Spleen (tissue), 11 donors: Measurements from ENCODE around the gene CHD3. TPM values are rescaled to one million over a fixed set of nuclear protein-coding genes. Genes with fewer than 3 reads are reported as not detected.

Source experiments
- DNase-seq: peaks from one replicate; pipeline ENCODE4 v3.0.0-alpha.2; 2020
- H3K27ac ChIP-seq, 8 donors: fragments of 200-600 bp; sonication (generic) in 7 of 8; 1 replicate in 4 of 8; 2 replicates in 4 of 8; pipeline versions ENCODE4 v1.5.0 to v1.8.0; 2016 to 2021; ENCODE audit warnings: inconsistent platforms in 4 of 8, mild to moderate bottlenecking in 4 of 8, moderate library complexity in 1 of 8
- H3K27me3 ChIP-seq, 7 donors: fragments of 200-600 bp; sonication (generic) in 6 of 7; replicated peaks in 1 of 7; 1 replicate in 4 of 7; 2 replicates in 3 of 7; pipeline versions ENCODE4 v1.5.0 to v1.8.0; 2016 to 2021; ENCODE audit warnings: inconsistent platforms in 3 of 7, mild to moderate bottlenecking in 1 of 7
- H3K36me3 ChIP-seq, 6 donors: fragments of 200-600 bp; sonication (generic) in 5 of 6; 1 replicate in 4 of 6; 2 replicates in 2 of 6; pipeline versions ENCODE4 v1.5.0 to v1.8.0; 2016 to 2021; ENCODE audit warnings: inconsistent platforms in 2 of 6
- H3K4me1 ChIP-seq, 6 donors: fragments of 200-600 bp; sonication (generic) in 5 of 6; 1 replicate in 3 of 6; 2 replicates in 3 of 6; pipeline versions ENCODE4 v1.5.0 to v1.8.0; 2016 to 2021; ENCODE audit warnings: inconsistent platforms in 3 of 6
- H3K4me3 ChIP-seq, 8 donors: fragments of 200-600 bp; sonication (generic) in 7 of 8; 1 replicate in 4 of 8; 2 replicates in 4 of 8; pipeline versions ENCODE4 v1.5.0 to v1.8.0; 2016 to 2021; ENCODE audit warnings: inconsistent platforms in 4 of 8, mild to moderate bottlenecking in 4 of 8, moderate library complexity in 2 of 8
- H3K9me3 ChIP-seq, 8 donors: fragments of 200-600 bp; sonication (generic) in 7 of 8; 1 replicate in 4 of 8; 2 replicates in 4 of 8; pipeline versions ENCODE4 v1.5.0 to v1.8.0; 2016 to 2021; ENCODE audit warnings: inconsistent platforms in 4 of 8
- CTCF ChIP-seq, 11 experiments: fragments of 200-600 bp in 7 of 11; fragments of 450-650 bp in 4 of 11; sonication (generic) in 4 of 11; IDR thresholded peaks in 8 of 11; conservative IDR thresholded peaks in 3 of 11; 1 replicate in 7 of 11; 2 replicates in 4 of 11; pipeline versions ENCODE4 v1.4.0 to v1.8.0; 2016 to 2021; ENCODE audit warnings: antibody characterized with exemption in 11 of 11, inconsistent platforms in 4 of 11, mild to moderate bottlenecking in 1 of 11
- POLR2A ChIP-seq, 3 donors: fragments of 450-650 bp; IDR thresholded peaks; one replicate each; pipeline ENCODE4 v1.5.1; 2017; ENCODE audit warnings: antibody characterized with exemption in 3 of 3, mild to moderate bottlenecking in 1 of 3
- POLR2AphosphoS5 ChIP-seq, 3 donors: sonication (generic); formaldehyde crosslinking; IDR thresholded peaks; one replicate each; pipeline ENCODE4 v1.5.1; 2017; ENCODE audit warnings: antibody characterized with exemption in 3 of 3
- WGBS, 5 donors: extraction: QIAGEN DNeasy Blood & Tissue Kit in 3 of 5; methylation state at CpG; one replicate each; pipeline versions ENCODE4 v1.1.5 to v1.1.7; 2013 to 2018; 5-methylcytosine and 5-hydroxymethylcytosine counted together
- intact Hi-C: fragments of 100-400 bp; cut with DNase I; formaldehyde crosslinking; loops from one replicate; pipeline ENCODE4 v1.15.0; 2023; ENCODE audit warnings: low total_unique reads
- polyA plus RNA-seq, 3 donors: library from polyadenylated mRNA; stranded (reverse); fragments of 200-250 nt; gene quantifications; one replicate each; pipeline ENCODE4 v1.2.1, GENCODE V29; 2013
- total RNA-seq, 7 donors: library from RNA; depleted of rRNA in 3 of 7; stranded (reverse); fragments of >200 nt in 3 of 7; fragmentation: NEBNext Ultra II Directional in 4 of 7; extraction: Animal tissue kit (Norgen Biotek cat#: 25700) in 4 of 7; gene quantifications; one replicate each; pipeline versions ENCODE4 v1.1.0 to v1.2.1, GENCODE V29; 2016 to 2021
- donor health status: healthy with polysubstance abuse.
- donor health status: DM: no; HTN: no; CAD: no; lungs with moderate emphysema.
- donor health status: DM: no; HTN: no; CAD: no.
- donor health status: Bipolar disorder and iron deficiency.
- donor health status: healthy.
- donor health status: DM: no; HTN: no; CAD: no.
- donor health status: DM: yes; HTN: yes; CAD: no.

CHD3 gene
- total and polyA plus RNA-seq, 10 donors = 37.0 to 117 (median 82.5) TPM

DNA sequence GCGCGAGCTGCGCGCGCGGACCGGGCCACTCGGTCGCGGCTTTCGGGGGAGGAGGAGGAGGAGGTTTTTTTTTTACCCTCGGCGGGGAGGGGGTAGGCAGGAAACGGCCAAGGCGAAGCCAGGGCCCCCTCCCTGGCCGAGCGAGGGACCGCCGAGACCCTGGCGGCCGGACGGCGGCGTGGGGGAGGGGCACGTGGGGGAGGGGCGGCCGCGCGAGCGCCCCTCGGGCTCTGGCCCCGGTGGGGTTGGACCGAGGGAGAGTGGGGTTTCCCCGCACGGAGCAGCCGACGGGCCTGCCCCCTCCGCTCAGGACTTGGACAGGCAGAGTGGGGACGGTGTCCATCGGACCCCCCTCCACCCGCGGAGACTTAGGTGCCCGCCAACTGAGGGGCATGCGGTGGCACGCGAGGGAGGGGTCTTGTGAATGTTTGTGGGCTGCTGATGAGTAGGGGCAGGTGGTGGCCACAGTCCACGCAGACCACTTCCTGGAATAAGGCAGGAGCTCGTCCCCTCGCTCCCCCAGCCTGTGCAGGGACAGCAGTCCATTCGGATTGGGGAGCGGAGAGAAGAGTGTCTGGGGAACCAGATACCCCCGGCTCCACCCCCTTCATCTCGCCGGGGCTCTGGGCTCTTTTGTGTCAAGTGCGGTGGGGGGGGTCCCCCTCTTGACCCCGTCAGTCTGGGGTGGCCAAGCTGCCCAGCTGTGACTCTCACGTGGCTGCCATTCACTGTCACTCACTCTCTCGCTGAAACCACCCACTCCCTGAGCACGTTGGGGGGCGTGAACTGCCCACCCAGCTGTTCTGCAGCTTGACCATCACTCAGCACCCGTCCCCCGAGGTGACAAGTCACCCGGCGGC lies 3.0 kb upstream of the CHD3 start:
- H3K4me1 ChIP-seq = peaks cover 31 to 91% (median 81%) of the 10 kb centered on the region in 6 donors
- TF ChIP-seq POLR2A (IDR thresholded peaks at IDR 0.05) = no peak
- TF ChIP-seq POLR2AphosphoS5 (IDR thresholded peaks at IDR 0.05) = peak; percentile 7 to 67 (median 54)
- peak in 1 of 11 experiments; percentile 12 for TF ChIP-seq CTCF (IDR thresholded peaks at IDR 0.05 in 8 of 11, conservative IDR thresholded peaks at IDR 0.05 in 3 of 11)
- H3K9me3 ChIP-seq = no peaks in the 10 kb centered on the region
- peaks cover 0 to 31% (median 14%) of the 10 kb centered on the region in 6 donors for H3K36me3 ChIP-seq
- no peaks in the 10 kb centered on the region for H3K27me3 ChIP-seq
- intact Hi-C loops = no loop called here
- peak overlapping the region; percentile 65 to 93 (median 78) for H3K4me3 ChIP-seq
- peak; percentile 88 for DNase-seq
- peak overlapping the region; percentile 81 to 97 (median 94) for H3K27ac ChIP-seq
- WGBS, 5 donors = 0 to 1% (median 1%) methylated on average over 40 to 64 of the region's 64 CpGs

DNA sequence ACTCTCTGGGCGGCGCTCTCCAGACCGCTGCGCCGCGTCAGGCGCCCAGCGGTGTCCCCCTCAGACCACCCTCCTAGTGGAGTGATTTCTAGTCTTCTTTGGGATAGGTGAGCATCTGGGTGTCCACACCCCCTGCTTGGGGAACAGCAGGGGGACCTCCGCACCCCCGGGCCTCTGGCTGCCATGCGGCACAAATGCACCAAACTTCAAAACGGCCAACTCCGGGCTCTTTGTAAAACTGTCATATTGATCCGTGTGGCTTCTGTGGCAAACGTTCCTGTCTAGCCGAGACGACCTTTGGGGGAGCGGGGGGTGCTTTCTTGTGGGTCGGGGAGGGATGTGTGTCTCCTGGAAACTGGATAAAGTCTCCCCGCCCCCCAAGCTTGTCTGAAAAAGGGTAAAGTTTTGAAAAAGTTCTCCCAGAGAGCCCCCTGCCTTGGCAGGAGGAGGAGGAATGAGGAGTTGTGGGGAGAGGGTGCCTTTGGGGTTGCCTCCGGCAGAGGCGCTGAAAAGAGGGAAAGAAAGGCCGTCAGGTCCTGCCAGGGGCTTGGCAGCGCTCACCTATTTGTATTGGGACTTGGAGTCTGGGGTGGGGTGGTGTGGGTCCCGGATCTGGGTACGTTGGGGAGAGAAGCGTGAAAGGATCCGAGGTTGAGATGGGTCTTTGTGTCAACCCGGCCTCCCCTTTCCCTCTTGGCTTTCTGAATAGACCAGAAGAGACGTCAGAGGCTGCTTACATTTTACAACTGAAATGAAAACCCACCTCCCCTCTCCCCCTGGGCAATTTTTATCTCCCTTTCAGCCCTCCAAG lies 2.2 kb upstream of the CHD3 start:
- Histone ChIP-seq H3K4me1 (peaks cover 31 to 86% (median 72%) of the 10 kb centered on the region in 6 donors), H3K36me3 (peaks cover 0 to 31% (median 17%) of the 10 kb centered on the region in 6 donors), H3K27ac (peak overlapping the region; percentile 81 to 97 (median 94)), H3K4me3 (peak overlapping the region; percentile 65 to 93 (median 78)), H3K27me3 (no peaks in the 10 kb centered on the region), H3K9me3 (no peaks in the 10 kb centered on the region)
- WGBS, 5 donors = 2 to 4% (median 3%) methylated on average over 24 to 30 of the region's 30 CpGs
- intact Hi-C loops = no loop called here
- TF ChIP-seq POLR2A (IDR thresholded peaks at IDR 0.05) = no peak
- no peak for TF ChIP-seq CTCF (IDR thresholded peaks at IDR 0.05 in 8 of 11, conservative IDR thresholded peaks at IDR 0.05 in 3 of 11)
- no peak for TF ChIP-seq POLR2AphosphoS5 (IDR thresholded peaks at IDR 0.05)
- DNase-seq = no peak

DNA sequence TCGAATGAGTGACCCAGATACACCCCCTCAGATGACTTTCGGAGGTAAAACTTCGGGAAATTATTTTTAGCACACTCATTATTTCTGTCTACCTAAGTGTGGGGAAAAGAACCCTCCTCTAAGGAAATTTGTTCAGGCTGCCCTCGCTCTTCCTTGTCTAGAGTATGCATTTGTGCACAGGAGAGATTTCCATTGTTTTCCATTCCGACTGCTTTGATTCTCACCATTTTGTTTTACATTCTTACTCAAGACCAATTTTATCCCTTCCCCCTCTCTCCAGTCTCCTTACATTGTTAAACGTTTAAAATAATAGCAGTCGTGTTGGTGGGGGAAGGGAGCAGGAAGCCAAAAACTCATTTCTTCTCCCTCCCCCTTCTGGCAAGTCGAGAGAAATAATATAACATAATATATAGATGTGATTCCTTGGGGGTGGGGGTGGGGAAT lies 1.5 kb upstream of the CHD3 start:
- WGBS, 5 donors = 2 to 3% (median 2%) methylated on average over 8 of the region's 8 CpGs
- peaks cover 0 to 31% (median 20%) of the 10 kb centered on the region in 6 donors for H3K36me3 ChIP-seq
- H3K4me1 ChIP-seq = peaks cover 31 to 80% (median 66%) of the 10 kb centered on the region in 6 donors
- H3K27ac ChIP-seq = peak overlapping the region; percentile 81 to 97 (median 94)
- H3K27me3 ChIP-seq = no peaks in the 10 kb centered on the region
- intact Hi-C loops = no loop called here
- no peaks in the 10 kb centered on the region for H3K9me3 ChIP-seq
- TF ChIP-seq CTCF (IDR thresholded peaks at IDR 0.05 in 8 of 11, conservative IDR thresholded peaks at IDR 0.05 in 3 of 11) (peak in 1 of 11 experiments; percentile 30), POLR2A (IDR thresholded peaks at IDR 0.05) (no peak), POLR2AphosphoS5 (IDR thresholded peaks at IDR 0.05) (no peak)
- no peak for DNase-seq
- H3K4me3 ChIP-seq = peak overlapping the region; percentile 65 to 93 (median 78)
